A673 (cell line): ENCODE data around the gene PPP1R1C.

ENCODE experiments used
- CTCF ChIP-seq: fragments of 300-800, 200-600 bp; sonication (generic); conservative IDR thresholded peaks from 2 replicates; pipeline ENCODE4 v1.5.1; 2017; ENCODE audit warnings: low read depth, mild to moderate bottlenecking, antibody characterized with exemption, low read length, moderate library complexity, mixed read lengths
- EZH2 ChIP-seq: fragments of 200-600 bp; sonication (generic); IDR thresholded peaks from 2 replicates; pipeline ENCODE4 v1.6.1; 2017; ENCODE audit warnings: borderline replicate concordance, low read depth, mild to moderate bottlenecking, mixed read lengths, antibody characterized with exemption, low read length; ENCODE audit not compliant: poor library complexity, severe bottlenecking

GRCh38 chr2:181946444-181947127, 39.1 kb upstream of the PPP1R1C start:
- no peak for TF ChIP-seq CTCF
- no peak for TF ChIP-seq EZH2
